HG03060 (cell line): ENCODE measurements around the gene PKD2L1.
"Not testable (repeated sequence)": the region's sequence is repeated elsewhere in the genome, so short reads cannot be mapped to it uniquely, and the experiment has no call there.

Experiments used
- ATAC-seq: cut with Tn5 transposase; IDR thresholded peaks from one replicate; pipeline ENCODE4 v1.9.1; 2021; ENCODE audit warnings: low read depth, moderate number of reproducible peaks; ENCODE audit not compliant: unreplicated experiment

The PKD2L1 gene

GRCh38 chr10:100334762-100335161 lies 4.7 kb upstream of the PKD2L1 start:
- ATAC-seq, result no peak

GRCh38 chr10:100333661-100334440 lies 3.8 kb upstream of the PKD2L1 start:
- ATAC-seq, result no peak

GRCh38 chr10:100333106-100333505 lies 3.1 kb upstream of the PKD2L1 start:
- ATAC-seq, result no peak

- no peak for ATAC-seq
Measured at GRCh38 chr10:100328198-100328597, 1.8 kb downstream of the PKD2L1 start.

GRCh38 chr10:100327718-100328009 lies 2.4 kb downstream of the PKD2L1 start:
- no peak for ATAC-seq

GRCh38 chr10:100327007-100327717 lies 2.9 kb downstream of the PKD2L1 start:
- peak; percentile 88 for ATAC-seq

GRCh38 chr10:100325158-100325557 lies 4.9 kb downstream of the PKD2L1 start:
- ATAC-seq, result no peak

- no peak for ATAC-seq
Measured at GRCh38 chr10:100319707-100320402, 10.2 kb downstream of the PKD2L1 start.

GRCh38 chr10:100318207-100318606 lies 11.8 kb downstream of the PKD2L1 start:
- no peak for ATAC-seq

GRCh38 chr10:100315615-100316014 lies 14.4 kb downstream of the PKD2L1 start:
- ATAC-seq, result no peak

GRCh38 chr10:100311298-100311697 lies 18.7 kb downstream of the PKD2L1 start:
- no peak for ATAC-seq

GRCh38 chr10:100307684-100308083 lies 22.3 kb downstream of the PKD2L1 start:
- no peak for ATAC-seq

- ATAC-seq, result no peak
Measured at GRCh38 chr10:100306861-100307260, 23.2 kb downstream of the PKD2L1 start.

- ATAC-seq, result no peak
Measured at GRCh38 chr10:100304414-100304813, 25.6 kb downstream of the PKD2L1 start.

GRCh38 chr10:100303724-100304319 lies 26.2 kb downstream of the PKD2L1 start:
- ATAC-seq, result no peak

- not testable (repeated sequence) for ATAC-seq
Measured at GRCh38 chr10:100301123-100301522, 28.9 kb downstream of the PKD2L1 start.

- no peak for ATAC-seq
Measured at GRCh38 chr10:100297242-100297641, 32.8 kb downstream of the PKD2L1 start.

GRCh38 chr10:100293066-100293465 lies 37.0 kb downstream of the PKD2L1 start:
- no peak for ATAC-seq

- ATAC-seq, result not testable (repeated sequence)
Measured at GRCh38 chr10:100292300-100292699, 37.7 kb downstream of the PKD2L1 start.

- ATAC-seq, result no peak
Measured at GRCh38 chr10:100291356-100291755, 38.7 kb downstream of the PKD2L1 start.

- ATAC-seq, result no peak
Measured at GRCh38 chr10:100289641-100290040, 40.4 kb downstream of the PKD2L1 start.
